K562 (cell line): ENCODE measurements around the gene GALNT15. TPM values are rescaled to one million over a fixed set of nuclear protein-coding genes. Genes with fewer than 3 reads are reported as not detected.

Experiments
- ATAC-seq: fragments of 200-7000 bp; cut with Tn5 transposase; 3 replicates; pipeline ENCODE4 v1.9.1; 2020; ENCODE audit warnings: moderate library complexity
- BruUV-seq: library from RNA; stranded (reverse); fragments of 400-500 nt; replicated peaks from 2 replicates; lab custom pipeline; 2021; lab: Mats Ljungman, UMichigan
- CTCF ChIA-PET: fragments of 300-600 bp; formaldehyde crosslinking; extraction: SDS; loops from one replicate; lab custom pipeline; 2021; ENCODE audit warnings: low intra/inter-chr PET ratio; lab: Yijun Ruan, JAX
- POLR2A ChIA-PET: fragments of 300-600, 350-650 bp; sonication (Branson Sonifier 250); formaldehyde crosslinking; extraction: SDS; loops from one replicate; lab custom pipeline; 2021; ENCODE audit warnings: antibody characterized with exemption, inconsistent platforms; lab: Yijun Ruan, JAX
- DNase-seq, 4 experiments: peaks; one replicate each; pipeline versions ENCODE4 v3.0.0 to v3.0.0-alpha.2; 2011 to 2018; ENCODE audit warnings: low spot score in 3 of 4, mixed read lengths in 3 of 4; ENCODE audit errors: extremely low read depth in 1 of 4
- FAIRE-seq: peaks from 2 replicates; lab custom pipeline; 2011; peaks lifted over from hg19 to GRCh38; lab: Jason Lieb, UNC
- H2AFZ ChIP-seq: 2 replicates; pipeline ENCODE4 v1.6.0; 2011; ENCODE audit warnings: low read depth, low read length, control low read depth, inconsistent platforms
- H3K27ac ChIP-seq: fragments of 200-600 bp; 3 replicates; pipeline ENCODE4 v1.8.0; 2011; ENCODE audit warnings: low read depth, mild to moderate bottlenecking, control low read depth, inconsistent platforms, low read length, moderate library complexity, mixed read lengths; ENCODE audit errors: extremely low read depth
- H3K27me3 ChIP-seq, 2 experiments: fragments of 300-600 bp in 1 of 2; 2 replicates in 1 of 2; 3 replicates in 1 of 2; pipeline versions ENCODE4 v1.6.0 to v1.8.0; 2011; ENCODE audit warnings: inconsistent platforms in 2 of 2, low read length in 2 of 2, mild to moderate bottlenecking in 1 of 2, mixed read lengths in 1 of 2, moderate library complexity in 1 of 2; ENCODE audit not compliant: control insufficient read depth in 2 of 2, insufficient read depth in 2 of 2
- H3K36me3 ChIP-seq: fragments of 300-600 bp; 3 replicates; pipeline ENCODE4 v1.8.0; 2011; ENCODE audit warnings: mild to moderate bottlenecking, low read length, inconsistent platforms; ENCODE audit not compliant: control insufficient read depth, insufficient read depth
- H3K4me1 ChIP-seq, 2 experiments: fragments of 200-600 bp in 1 of 2; replicated peaks in 1 of 2; 2 replicates in 1 of 2; 3 replicates in 1 of 2; pipeline versions ENCODE4 v1.5.1 to v1.8.0; 2011; ENCODE audit warnings: inconsistent platforms in 2 of 2, low read length in 2 of 2, mild to moderate bottlenecking in 1 of 2, mixed read lengths in 1 of 2, moderate library complexity in 1 of 2; ENCODE audit not compliant: control insufficient read depth in 2 of 2, insufficient read depth in 2 of 2
- H3K4me2 ChIP-seq: 2 replicates; pipeline ENCODE4 v1.6.1; 2011; ENCODE audit warnings: low read length, control low read depth, inconsistent platforms, mixed read lengths; ENCODE audit not compliant: insufficient read depth
- H3K4me3 ChIP-seq: fragments of 200-600 bp; sonication (generic), shearing (Covaris generic); 2 replicates; pipeline ENCODE4 v1.5.1; 2016; ENCODE audit warnings: control low read depth, inconsistent platforms
- H3K79me2 ChIP-seq: fragments of 200-600 bp; 3 replicates; pipeline ENCODE4 v1.8.0; 2011; ENCODE audit warnings: low read length, inconsistent platforms; ENCODE audit not compliant: control insufficient read depth, insufficient read depth
- H3K9ac ChIP-seq, 2 experiments: 2 replicates each; pipeline versions ENCODE4 v1.6.0 to v1.6.1; 2011; ENCODE audit warnings: low read depth in 2 of 2, low read length in 2 of 2, control low read depth in 1 of 2, inconsistent platforms in 1 of 2, mild to moderate bottlenecking in 1 of 2, mixed read lengths in 1 of 2; ENCODE audit not compliant: insufficient read depth in 1 of 2
- H3K9me1 ChIP-seq: one replicate; pipeline ENCODE4 v1.6.0; 2011; ENCODE audit warnings: inconsistent platforms, mild to moderate bottlenecking, low read length, moderate library complexity; ENCODE audit not compliant: control insufficient read depth, insufficient read depth
- H3K9me3 ChIP-seq: replicated peaks from 2 replicates; pipeline ENCODE4 v1.5.1; 2011; ENCODE audit warnings: low read depth, low read length, inconsistent platforms; ENCODE audit not compliant: control insufficient read depth, insufficient read depth
- H4K20me1 ChIP-seq: replicated peaks from 2 replicates; pipeline ENCODE4 v1.6.1; 2011; ENCODE audit warnings: low read length, inconsistent platforms, mixed read lengths; ENCODE audit not compliant: control insufficient read depth, insufficient read depth
- HMG20A ChIP-seq: fragments of 450-650 bp; formaldehyde crosslinking; conservative IDR thresholded peaks from 2 replicates; pipeline ENCODE4 v1.4.0; 2020; ENCODE audit warnings: mild to moderate bottlenecking, mixed read lengths
- KLF1 ChIP-seq: fragments of 450-650 bp; IDR thresholded peaks from 2 replicates; pipeline ENCODE4 v1.6.1; 2016; ENCODE audit warnings: missing genetic modification characterization, missing compliant biosample characterization
- KLF10 ChIP-seq: fragments of 250-450 bp; sonication (Bioruptor Pico); IDR thresholded peaks from 2 replicates; pipeline ENCODE4 v1.6.1; 2021; ENCODE audit warnings: matching md5 sums
- PTBP1 ChIP-seq: fragments of 200-400 bp; formaldehyde crosslinking; IDR thresholded peaks from 2 replicates; pipeline ENCODE4 v1.6.1; 2017; ENCODE audit warnings: low read depth, low read length
- YY1 ChIP-seq, 3 experiments: IDR thresholded peaks; 2 replicates each; pipeline ENCODE4 v1.6.1; 2011; ENCODE audit warnings: low read length in 2 of 3, mild to moderate bottlenecking in 2 of 3, moderate library complexity in 2 of 3, borderline replicate concordance in 1 of 3, control low read depth in 1 of 3, low read depth in 1 of 3; ENCODE audit not compliant: insufficient read depth in 3 of 3, insufficient replicate concordance in 2 of 3, control insufficient read depth in 1 of 3, insufficient read length in 1 of 3; ENCODE audit errors: extremely low read depth in 1 of 3
- ZNF274 ChIP-seq: IDR thresholded peaks from 2 replicates; pipeline ENCODE4 v1.6.1; 2011; ENCODE audit warnings: low read depth, mild to moderate bottlenecking, low read length, moderate library complexity, borderline replicate concordance
- ZNF311 ChIP-seq: fragments of 250-450 bp; sonication (Bioruptor Pico); IDR thresholded peaks from 2 replicates; pipeline ENCODE4 v1.4.0; 2020; ENCODE audit warnings: mild to moderate bottlenecking, moderate library complexity
- WGBS: fragments of 100-300 bp; shearing (Covaris generic); methylation state at CpG from one replicate; pipeline ENCODE4 v1.1.6; 2016; ENCODE audit warnings: low coverage, mixed read lengths; ENCODE audit not compliant: insufficient coverage; ENCODE audit errors: missing lambda C conversion rate; 5-methylcytosine and 5-hydroxymethylcytosine counted together
- in situ Hi-C: fragments of 300-500 bp; cut with MboI; formaldehyde crosslinking; loops from 4 replicates; pipeline ENCODE4 v1.15.0; 2018; ENCODE audit warnings: inconsistent platforms, mixed read lengths
- intact Hi-C: fragments of 100-400 bp; cut with micrococcal nuclease; formaldehyde crosslinking; loops from 2 replicates; pipeline ENCODE4 v1.14.2; 2022
- polyA plus RNA-seq, 8 experiments: library from polyadenylated mRNA; depleted of rRNA in 4 of 8; stranded (reverse) in 5 of 8; unstranded in 3 of 8; fragments of >200 nt; fragmentation: Nextera tagmentation in 2 of 8; fragmentation: Illumina TruSeq in 1 of 8; extraction: Ambion mirVana in 2 of 8; extraction: Trizol in 1 of 8; gene quantifications; 2 replicates each; pipeline versions ENCODE4 v1.2.1 to v1.2.3, GENCODE V29; 2011 to 2014; ENCODE audit warnings: inconsistent platforms in 1 of 8, missing spikeins in 1 of 8
- total RNA-seq, 7 experiments: library from RNA; depleted of rRNA in 6 of 7; stranded (reverse); fragments of >200 nt in 6 of 7; fragmentation: Illumina TruSeq in 2 of 7; extraction: Trizol in 2 of 7; gene quantifications; 2 replicates each; pipeline versions ENCODE4 v1.2.1 to v1.2.3, GENCODE V29; 2011 to 2021; ENCODE audit warnings: low replicate concordance in 1 of 7

The GALNT15 gene
- total and polyA plus RNA-seq, 9 of the 15 experiments (the other 6 are each of a cell fraction or from before 2014, with no cell fraction given) = not detected

DNA sequence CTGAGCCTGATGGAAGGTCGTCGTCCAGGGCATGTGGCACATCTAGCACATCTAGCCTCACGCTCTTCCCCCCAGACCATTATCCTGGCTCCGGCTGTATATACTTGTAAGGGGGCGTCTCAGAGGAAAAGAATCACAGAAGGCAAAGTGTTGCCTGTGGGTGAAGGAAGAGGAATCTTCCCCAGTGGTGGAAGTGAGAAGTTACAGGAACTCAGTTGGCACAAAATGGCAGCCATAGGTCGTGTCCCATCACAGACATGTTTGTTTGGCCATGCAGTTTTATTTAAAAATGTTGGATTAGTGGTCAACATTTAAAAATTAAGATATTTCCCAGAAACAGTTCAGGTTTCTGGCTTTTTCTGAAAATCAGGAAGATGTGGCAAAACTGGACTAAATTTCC is 13.6 kb downstream of the GALNT15 start:
- FAIRE-seq = no peak
- Histone ChIP-seq H3K4me3 (no peak overlapping the region), H3K9ac (no peak overlapping the region)
- intact Hi-C loops = no loop called here
- TF ChIP-seq HMG20A (CRISPR knock-in tag) (no peak), ZNF274 (no peak), KLF1 (tag) (no peak), KLF10 (CRISPR knock-in tag) (no peak), YY1 (IDR thresholded peaks at IDR 0.05; ENCODE audit: borderline replicate concordance in 1 of 3, control insufficient read depth in 1 of 3, extremely low read depth in 1 of 3, insufficient read depth in 3 of 3, insufficient read length in 1 of 3, insufficient replicate concordance in 2 of 3, low read depth in 1 of 3, low read length in 2 of 3) (peak in 1 of 3 experiments; percentile 62)
- TF ChIP-seq, all 486 proteins: peak for 1
- CTCF ChIA-PET = no interaction called here
- BruUV-seq = no TSS peak
- Histone ChIP-seq H3K9me3 (no peaks in the 10 kb centered on the region), H3K36me3 (no peaks in the 10 kb centered on the region; the same call in 2 of the 3 replicates), H3K27me3 (peaks cover 17 to 29% of the 10 kb centered on the region in 2 experiments), H3K27ac (no peak overlapping the region), H2AFZ (no peak overlapping the region), H3K79me2 (no peaks in the 10 kb centered on the region), H3K9me1 (no peaks in the 10 kb centered on the region), H3K4me2 (no peak overlapping the region), H3K4me1 (no peaks in the 10 kb centered on the region), H4K20me1 (no peaks in the 10 kb centered on the region)
- peak; percentile 51; the same call in 2 of the 3 replicates for ATAC-seq
- in situ Hi-C loops = no loop called here
- POLR2A ChIA-PET = interaction anchor here (1.1 to 1.7 kb wide), 2 partner anchors 10 to 17 kb away, joined by 3 to 5 read pairs; no protein-coding TSS in a partner anchor
- no peak for DNase-seq
- WGBS = 0% methylated on average over 6 of the region's 6 CpGs

DNA sequence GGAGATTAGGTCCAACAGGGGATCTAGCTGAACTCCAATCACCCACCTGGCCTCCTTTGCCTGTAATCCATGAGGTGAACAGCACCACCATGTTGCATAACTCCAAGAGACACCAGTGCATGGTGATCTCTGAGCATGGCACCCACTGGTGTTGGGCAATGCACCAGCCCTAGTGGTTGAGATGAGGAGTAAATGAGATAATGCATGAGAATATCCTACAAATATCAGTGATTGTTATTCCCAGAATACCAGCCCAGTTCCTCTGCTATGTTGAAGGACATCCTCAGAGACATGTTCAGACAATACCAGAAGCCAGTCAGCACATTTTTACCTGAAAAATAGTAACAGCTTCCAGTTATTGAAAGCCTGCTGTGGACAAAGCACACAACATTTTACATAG is 14.7 kb downstream of the GALNT15 start:
- Histone ChIP-seq H2AFZ (no peak overlapping the region), H3K9me3 (no peaks in the 10 kb centered on the region), H3K4me3 (no peak overlapping the region), H3K27ac (no peak overlapping the region), H3K9me1 (no peaks in the 10 kb centered on the region), H3K79me2 (no peaks in the 10 kb centered on the region), H3K4me2 (no peak overlapping the region), H3K36me3 (no peaks in the 10 kb centered on the region; the same call in 2 of the 3 replicates), H4K20me1 (no peaks in the 10 kb centered on the region), H3K27me3 (peaks cover 21 to 33% of the 10 kb centered on the region in 2 experiments), H3K4me1 (no peaks in the 10 kb centered on the region), H3K9ac (no peak overlapping the region)
- ATAC-seq (no peak), DNase-seq (no peak), FAIRE-seq (no peak)
- intact Hi-C loops = no loop called here
- POLR2A ChIA-PET = interaction anchor here (0.6 to 1.7 kb wide), 2 partner anchors 17 to 18 kb away, joined by 3 to 5 read pairs; no protein-coding TSS in a partner anchor
- CTCF ChIA-PET = interaction anchor here (0.9 kb wide), 1 partner anchor 51 kb away, joined by 3 read pairs; no protein-coding TSS in a partner anchor
- BruUV-seq = no TSS peak
- in situ Hi-C loops = no loop called here
- TF ChIP-seq ZNF311 (CRISPR knock-in tag) (no peak), PTBP1 (no peak)
